ENCODE measurements around the gene PHYHIPL. TPM values are rescaled to one million over a fixed set of nuclear protein-coding genes. Genes with fewer than 3 reads are reported as not detected.

The PHYHIPL gene
- total and polyA plus RNA-seq, 4 donors, result 1.3 to 3.0 (median 2.0) TPM

DNA sequence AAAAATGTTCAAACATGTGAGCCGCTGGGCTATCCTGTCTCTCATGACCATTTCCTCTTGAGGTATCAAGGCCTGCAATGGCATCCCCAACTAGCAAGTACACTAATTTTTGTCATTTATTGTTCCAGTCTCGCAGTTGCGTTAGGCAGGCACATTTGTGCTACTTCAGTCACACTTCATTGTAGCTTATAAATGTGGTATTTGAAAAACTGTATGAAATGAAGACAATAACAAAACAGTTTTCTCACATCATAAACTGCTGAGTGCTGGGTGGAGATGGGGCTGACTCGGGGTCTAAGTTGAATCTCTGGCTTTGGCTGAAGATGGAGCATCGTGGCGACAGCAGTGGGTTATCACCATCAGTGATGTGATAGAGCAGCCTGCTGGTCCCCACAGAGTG is 93.2 kb downstream of the PHYHIPL start:
- H3K27me3 ChIP-seq (ENCODE audit: control insufficient read depth in 4 of 4, insufficient read depth in 4 of 4, low read length in 3 of 4), result no peaks in the 10 kb centered on the region
- no peak overlapping the region for H3K9ac ChIP-seq (ENCODE audit: low read depth in 1 of 2, low read length in 2 of 2)
- 94% methylated on average over 6 of the region's 6 CpGs for WGBS

More for the DNA sequence above, 93.2 kb downstream of the PHYHIPL start:
- Histone ChIP-seq H3K4me3 (ENCODE audit: low read depth in 1 of 3, low read length in 3 of 3) (no peak overlapping the region), H3K27ac (ENCODE audit: low read depth in 1 of 2, low read length in 2 of 2) (no peak overlapping the region), H3K9me3 (ENCODE audit: control insufficient read depth in 4 of 4, low read length in 3 of 4) (no peaks in the 10 kb centered on the region), H3K4me1 (ENCODE audit: control insufficient read depth in 4 of 4, insufficient read depth in 4 of 4, low read length in 3 of 4) (no peaks in the 10 kb centered on the region), H3K36me3 (ENCODE audit: control insufficient read depth in 4 of 4, insufficient read depth in 3 of 4, low read depth in 1 of 4, low read length in 3 of 4) (no peaks in the 10 kb centered on the region)
- TF ChIP-seq CTCF (IDR thresholded peaks at IDR 0.05; ENCODE audit: low read depth, low read length, missing input control), result no peak
- TF ChIP-seq SP1 (IDR thresholded peaks at IDR 0.05), result no peak
- TF ChIP-seq FOXA1 (IDR thresholded peaks at IDR 0.05), result no peak
- TF ChIP-seq, protein P1, sequence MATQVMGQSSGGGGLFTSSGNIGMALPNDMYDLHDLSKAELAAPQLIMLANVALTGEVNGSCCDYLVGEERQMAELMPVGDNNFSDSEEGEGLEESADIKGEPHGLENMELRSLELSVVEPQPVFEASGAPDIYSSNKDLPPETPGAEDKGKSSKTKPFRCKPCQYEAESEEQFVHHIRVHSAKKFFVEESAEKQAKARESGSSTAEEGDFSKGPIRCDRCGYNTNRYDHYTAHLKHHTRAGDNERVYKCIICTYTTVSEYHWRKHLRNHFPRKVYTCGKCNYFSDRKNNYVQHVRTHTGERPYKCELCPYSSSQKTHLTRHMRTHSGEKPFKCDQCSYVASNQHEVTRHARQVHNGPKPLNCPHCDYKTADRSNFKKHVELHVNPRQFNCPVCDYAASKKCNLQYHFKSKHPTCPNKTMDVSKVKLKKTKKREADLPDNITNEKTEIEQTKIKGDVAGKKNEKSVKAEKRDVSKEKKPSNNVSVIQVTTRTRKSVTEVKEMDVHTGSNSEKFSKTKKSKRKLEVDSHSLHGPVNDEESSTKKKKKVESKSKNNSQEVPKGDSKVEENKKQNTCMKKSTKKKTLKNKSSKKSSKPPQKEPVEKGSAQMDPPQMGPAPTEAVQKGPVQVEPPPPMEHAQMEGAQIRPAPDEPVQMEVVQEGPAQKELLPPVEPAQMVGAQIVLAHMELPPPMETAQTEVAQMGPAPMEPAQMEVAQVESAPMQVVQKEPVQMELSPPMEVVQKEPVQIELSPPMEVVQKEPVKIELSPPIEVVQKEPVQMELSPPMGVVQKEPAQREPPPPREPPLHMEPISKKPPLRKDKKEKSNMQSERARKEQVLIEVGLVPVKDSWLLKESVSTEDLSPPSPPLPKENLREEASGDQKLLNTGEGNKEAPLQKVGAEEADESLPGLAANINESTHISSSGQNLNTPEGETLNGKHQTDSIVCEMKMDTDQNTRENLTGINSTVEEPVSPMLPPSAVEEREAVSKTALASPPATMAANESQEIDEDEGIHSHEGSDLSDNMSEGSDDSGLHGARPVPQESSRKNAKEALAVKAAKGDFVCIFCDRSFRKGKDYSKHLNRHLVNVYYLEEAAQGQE (IDR thresholded peaks at IDR 0.05), result no peak
- TF ChIP-seq, protein P2, sequence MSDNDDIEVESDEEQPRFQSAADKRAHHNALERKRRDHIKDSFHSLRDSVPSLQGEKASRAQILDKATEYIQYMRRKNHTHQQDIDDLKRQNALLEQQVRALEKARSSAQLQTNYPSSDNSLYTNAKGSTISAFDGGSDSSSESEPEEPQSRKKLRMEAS (IDR thresholded peaks at IDR 0.05), result no peak
- no peak for TF ChIP-seq RXRA (IDR thresholded peaks at IDR 0.05)
- TF ChIP-seq GABPA (IDR thresholded peaks at IDR 0.05 in 1 of 2, conservative IDR thresholded peaks at IDR 0.05 in 1 of 2), result no peak
- no peak for TF ChIP-seq ATF3 (IDR thresholded peaks at IDR 0.05)
- no peak for TF ChIP-seq FOXA2 (IDR thresholded peaks at IDR 0.05)
- TF ChIP-seq, protein P3, sequence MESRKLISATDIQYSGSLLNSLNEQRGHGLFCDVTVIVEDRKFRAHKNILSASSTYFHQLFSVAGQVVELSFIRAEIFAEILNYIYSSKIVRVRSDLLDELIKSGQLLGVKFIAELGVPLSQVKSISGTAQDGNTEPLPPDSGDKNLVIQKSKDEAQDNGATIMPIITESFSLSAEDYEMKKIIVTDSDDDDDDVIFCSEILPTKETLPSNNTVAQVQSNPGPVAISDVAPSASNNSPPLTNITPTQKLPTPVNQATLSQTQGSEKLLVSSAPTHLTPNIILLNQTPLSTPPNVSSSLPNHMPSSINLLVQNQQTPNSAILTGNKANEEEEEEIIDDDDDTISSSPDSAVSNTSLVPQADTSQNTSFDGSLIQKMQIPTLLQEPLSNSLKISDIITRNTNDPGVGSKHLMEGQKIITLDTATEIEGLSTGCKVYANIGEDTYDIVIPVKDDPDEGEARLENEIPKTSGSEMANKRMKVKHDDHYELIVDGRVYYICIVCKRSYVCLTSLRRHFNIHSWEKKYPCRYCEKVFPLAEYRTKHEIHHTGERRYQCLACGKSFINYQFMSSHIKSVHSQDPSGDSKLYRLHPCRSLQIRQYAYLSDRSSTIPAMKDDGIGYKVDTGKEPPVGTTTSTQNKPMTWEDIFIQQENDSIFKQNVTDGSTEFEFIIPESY (IDR thresholded peaks at IDR 0.05), result no peak
- TF ChIP-seq YY1 (IDR thresholded peaks at IDR 0.05), result no peak
- no peak for TF ChIP-seq RAD21 (IDR thresholded peaks at IDR 0.05)
- TF ChIP-seq TAF1 (conservative IDR thresholded peaks at IDR 0.05), result no peak
- TF ChIP-seq NR2F2 (IDR thresholded peaks at IDR 0.05), result no peak
- DNase-seq (ENCODE audit: low spot score), result no peak
